GM18870 (cell line): ENCODE measurements around the gene GPAM.
"Not testable (repeated sequence)": the region's sequence is repeated elsewhere in the genome, so short reads cannot be mapped to it uniquely, and the experiment has no call there.

ENCODE experiments used
- ATAC-seq: cut with Tn5 transposase; IDR thresholded peaks from one replicate; pipeline ENCODE4 v1.9.1; 2021; ENCODE audit warnings: moderate library complexity; ENCODE audit not compliant: unreplicated experiment

Gene GPAM

DNA sequence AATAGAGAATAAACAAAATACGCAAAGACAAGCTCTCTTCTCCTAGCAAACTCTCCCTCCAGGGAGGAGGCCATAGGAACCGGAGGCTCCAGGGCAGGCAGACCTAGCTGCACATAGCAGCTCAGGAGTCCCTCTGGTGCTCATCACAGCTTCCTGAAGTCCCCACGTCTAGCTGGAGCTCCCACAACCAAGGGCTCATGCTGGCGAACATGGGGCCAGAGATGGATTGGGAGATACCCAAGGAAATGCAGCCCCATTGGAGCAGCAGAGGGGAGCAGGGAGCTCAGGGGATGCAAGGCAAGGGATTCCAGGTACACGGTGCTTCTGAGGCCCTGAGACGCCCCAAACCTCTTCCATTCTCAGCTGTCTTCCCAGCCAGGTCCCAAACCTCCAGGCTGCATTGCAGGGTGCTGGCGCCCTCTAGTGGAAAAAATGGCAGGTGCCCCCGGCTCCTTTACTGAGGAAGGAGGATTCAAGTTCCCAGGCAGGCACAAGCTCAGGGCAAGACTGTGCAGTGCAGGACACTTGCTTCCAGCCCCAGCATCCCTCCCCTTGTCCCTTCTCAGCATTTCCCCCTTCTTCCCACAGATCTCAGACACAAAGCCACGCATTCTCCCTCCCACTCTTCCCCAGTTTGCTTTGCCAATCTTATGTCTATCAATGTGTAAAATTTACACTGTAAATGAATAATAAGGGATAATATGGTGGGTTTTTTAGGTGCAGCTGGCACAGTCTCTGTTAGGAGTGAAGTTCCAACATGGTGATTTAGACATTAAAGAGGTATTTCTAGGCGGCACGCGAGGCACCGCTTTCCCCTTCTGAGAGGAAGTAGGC lies 46.2 kb downstream of the GPAM start:
- ATAC-seq = peak; percentile 58

DNA sequence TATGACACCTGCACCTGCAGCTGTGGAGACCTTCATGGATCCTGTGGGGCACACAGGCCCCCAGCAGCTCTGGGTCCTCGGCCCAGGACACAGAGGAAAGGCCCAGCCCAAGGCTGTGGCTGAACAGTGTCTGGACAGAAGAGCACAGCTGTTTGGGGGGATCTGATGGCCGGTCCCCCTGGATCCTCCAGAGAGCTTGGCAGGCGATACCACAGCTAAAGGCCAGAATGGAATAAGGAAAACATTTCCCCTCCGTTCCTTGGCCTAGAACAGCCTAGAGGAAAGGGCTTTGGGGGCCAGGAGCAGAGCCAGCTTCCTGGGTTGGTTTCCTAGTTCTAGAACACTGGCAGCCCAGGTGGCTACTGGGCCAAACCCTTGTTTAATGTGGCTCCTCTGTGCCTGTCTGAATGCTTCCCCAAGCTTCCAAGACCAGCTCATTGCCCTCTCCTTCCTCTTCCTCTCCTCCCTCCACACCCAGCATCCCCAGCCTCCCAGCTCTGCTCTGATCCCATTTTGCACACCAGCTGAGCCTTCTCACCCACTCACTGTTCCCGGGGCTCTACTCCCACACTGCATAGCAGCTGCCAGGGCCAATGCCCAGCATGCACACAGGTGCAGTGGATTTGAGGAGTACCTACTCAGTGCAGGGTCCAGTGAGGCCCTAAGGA lies 46.9 kb downstream of the GPAM start:
- no peak for ATAC-seq

DNA sequence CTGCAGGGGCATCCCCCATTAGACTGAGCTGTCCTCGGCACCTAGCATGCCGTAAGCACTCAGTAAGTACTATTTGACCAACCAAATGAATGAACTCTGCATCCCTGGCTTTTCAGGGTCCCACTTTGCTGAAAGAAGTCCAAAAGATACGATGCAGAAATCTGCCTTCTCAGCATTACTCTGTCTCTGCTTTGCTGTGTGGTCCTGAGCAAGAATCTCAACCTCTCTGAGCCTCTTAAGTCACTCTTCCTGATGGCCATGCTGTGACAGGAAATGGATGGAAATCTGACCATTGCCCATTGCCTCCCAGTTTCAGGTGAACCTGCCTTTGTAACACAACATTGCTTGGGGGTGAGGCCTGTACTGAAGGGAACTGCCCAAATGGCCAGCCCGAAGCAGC lies 48.0 kb downstream of the GPAM start:
- no peak for ATAC-seq

DNA sequence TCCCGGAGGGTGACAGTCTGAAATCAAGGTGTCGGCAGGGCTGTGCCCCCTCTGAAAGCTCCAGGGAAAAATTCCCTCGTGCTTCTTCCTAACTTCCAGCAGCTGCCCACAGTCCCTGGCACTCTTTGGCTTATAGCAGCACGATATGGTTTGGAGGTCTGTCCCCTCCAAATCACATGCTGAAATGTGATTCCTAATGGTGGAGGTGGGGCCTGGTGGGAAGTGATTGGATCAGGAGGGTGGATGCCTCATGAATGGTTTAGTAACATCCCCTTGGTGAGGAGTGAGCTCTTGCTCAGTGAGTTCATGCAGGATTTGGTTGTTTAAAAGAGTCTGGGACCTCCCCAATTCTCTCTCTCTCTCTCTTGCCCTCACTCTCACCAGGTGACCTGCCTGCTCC lies 51.1 kb downstream of the GPAM start:
- no peak for ATAC-seq

DNA sequence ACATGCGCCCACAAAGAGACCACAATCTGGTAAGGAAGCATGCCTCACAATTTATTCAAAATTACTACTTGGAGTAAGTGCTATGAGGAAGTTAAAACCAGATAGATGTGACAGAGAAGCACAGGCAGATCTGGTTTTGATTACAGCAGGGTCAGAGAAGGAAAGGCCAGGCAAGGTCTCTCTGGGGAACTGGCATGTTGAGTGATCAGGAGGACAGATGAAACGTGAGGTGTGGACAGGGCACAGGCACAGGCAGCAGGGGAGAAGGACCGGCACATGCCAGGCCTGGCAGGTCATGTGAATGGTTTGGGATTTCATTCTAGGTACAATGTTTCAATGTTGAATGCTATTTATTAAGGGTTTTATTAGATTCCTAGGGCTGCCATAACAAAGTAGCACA lies 51.6 kb downstream of the GPAM start:
- no peak for ATAC-seq

DNA sequence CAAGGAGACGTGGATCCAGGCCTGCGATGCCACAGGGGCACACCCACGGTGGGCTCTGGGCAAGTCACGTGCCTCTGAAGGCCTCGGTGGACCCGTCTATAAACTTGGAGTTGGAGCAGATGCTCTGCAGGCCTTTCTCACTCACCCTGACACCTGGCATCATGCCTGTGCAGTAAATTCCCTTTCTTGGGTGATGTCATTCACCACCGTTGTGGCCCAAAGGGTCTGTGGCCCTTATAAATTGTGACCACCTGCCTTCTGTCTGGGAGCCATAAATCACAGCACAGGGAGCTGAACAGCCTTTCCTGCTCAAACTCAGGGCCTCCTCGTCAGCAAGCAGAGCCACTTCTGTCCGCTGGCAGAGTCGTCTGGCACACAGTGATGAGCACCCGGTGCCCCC lies 52.2 kb downstream of the GPAM start:
- no peak for ATAC-seq

DNA sequence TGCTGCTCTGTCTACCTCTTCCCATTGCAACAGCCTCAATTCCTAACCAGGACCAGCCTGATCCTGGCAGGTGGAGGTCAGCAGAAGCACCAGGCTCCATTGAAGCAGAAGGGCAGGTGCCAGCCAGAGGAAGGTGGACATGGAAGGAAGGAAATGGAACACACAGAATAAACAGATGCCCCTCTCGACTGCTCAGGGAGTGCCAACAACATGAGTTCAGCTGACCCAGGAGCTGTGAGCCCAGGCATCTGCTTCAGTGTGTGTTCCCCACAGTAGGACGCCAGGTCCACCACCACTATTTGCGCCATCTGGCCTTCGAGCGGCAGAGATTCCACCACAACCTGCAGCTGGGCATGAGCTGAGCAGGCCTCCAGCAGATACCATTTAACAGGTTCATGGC lies 56.7 kb downstream of the GPAM start:
- no peak for ATAC-seq

DNA sequence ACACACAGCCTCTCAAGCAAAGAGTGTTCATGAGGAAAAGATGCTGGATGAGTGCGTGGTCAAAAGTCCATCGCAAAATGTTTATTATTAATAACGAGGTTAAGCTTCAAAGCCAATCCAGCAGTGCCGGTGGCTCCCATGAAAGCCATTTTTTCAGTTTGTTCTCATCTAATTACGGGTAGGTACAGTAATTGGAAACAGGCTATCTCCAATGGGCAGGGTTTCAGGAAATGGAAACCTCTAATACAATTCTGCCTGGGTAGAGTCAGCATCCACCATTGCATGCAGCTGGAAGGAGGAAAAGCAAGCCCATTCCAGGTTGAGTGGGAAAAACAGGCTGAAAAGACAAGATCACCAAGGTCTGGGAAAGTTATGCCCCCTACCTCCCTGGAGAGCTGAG lies 57.4 kb downstream of the GPAM start:
- ATAC-seq = no peak

DNA sequence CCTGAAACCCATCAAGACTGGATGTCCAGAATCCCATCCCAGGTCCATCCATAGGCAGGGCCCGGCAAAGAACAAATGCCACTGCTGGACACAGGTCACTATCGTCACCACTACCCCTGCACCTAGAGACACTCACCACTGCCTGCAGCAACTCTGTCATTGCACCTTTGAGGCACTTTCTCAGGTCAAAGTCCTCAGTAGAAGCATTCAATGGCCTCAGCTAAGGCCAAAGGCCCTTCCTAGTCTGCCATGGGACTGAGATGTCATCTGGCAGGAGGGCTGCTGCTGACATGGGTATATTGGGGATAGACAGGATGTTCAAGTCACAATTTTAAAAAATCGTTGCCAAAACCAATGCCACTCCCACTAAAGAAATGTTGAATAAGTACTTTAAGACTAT lies 58.7 kb downstream of the GPAM start:
- ATAC-seq = no peak

DNA sequence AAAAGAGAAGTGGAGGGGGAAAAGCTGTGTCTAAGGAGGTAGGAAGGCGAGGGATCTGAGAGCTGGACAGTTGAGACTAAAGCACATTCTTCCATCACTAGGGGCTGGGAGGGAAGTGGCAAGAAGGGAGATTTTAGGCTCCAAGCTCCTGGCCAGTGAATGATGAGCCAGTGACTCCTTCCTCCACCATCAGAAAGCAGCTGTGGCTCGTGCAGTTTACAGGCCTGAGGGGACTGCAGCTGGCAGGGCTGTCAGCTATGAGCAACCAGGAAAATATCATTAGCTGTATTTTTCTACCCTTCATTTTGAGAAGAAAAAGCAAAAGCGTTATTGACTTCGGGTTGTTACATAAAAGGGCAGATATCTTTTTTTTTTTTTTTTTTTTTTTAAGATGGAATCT lies 60.7 kb downstream of the GPAM start:
- ATAC-seq = no peak

DNA sequence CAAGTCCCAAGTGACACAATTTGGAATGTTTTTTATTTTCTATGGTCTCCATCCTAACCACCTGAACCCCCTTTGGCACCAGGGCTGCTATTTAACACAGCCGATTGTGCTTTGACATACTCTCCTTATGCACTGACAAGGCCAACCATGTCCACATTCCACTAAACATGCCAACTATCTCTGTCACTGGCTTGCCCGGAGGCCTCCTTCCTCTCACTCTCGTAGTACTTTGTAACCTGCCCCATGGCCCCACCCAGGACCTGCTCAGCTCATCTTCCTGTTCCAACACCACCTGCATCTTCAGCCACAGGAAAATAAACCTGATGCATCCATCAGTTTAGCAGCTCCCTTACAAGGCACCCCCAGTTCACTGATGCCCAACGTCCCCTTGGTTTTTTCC lies 63.1 kb downstream of the GPAM start:
- ATAC-seq = no peak

DNA sequence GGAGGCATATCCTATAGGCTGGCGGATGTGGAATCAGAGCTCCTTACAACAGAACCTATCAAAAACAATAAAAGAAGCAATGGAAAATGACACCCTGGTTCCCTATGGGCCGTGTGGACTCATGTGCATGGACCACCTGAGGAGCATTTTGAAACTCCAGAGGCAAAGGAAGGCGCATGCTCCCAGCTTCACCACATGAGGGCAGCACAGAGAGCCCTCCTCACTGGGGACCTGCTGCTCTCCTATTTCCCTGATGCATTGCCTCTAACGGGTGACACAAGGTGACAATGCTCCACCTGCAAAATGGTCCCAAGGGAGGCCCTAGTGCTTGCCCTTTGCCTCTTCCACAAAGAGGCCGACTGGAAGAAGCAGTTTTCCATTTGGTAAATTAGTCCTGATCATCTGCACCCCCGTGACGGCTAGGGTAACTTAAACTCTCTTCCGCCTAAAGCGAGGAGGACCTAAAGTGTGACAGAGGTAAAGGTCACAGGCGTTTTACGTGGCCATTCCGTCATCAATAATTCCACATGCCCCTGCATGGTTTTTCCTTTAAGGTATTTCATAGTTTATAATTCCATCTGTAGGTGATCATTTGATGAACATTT lies 67.7 kb downstream of the GPAM start:
- peak; percentile 73 for ATAC-seq

DNA sequence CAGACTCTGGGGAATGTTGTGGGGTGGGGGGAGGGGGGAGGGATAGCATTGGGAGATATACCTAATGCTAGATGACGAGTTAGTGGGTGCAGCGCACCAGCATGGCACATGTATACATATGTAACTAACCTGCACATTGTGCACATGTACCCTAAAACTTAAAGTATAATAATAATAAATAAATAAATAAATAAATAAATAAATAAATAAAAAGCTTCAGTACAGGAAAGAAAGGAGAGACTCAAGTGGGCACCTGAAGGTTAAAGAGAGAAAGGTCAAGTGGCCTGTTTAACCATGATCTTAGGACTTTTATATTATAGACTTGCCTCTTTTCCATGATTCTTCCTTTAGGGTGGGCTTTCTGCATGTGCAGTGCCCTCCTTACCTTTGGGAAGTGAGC lies 73.8 kb downstream of the GPAM start:
- not testable (repeated sequence) for ATAC-seq
